Daoy (cell line): ENCODE data around the gene TUBB4A. TPM values are rescaled to one million over a fixed set of nuclear protein-coding genes. Genes with fewer than 3 reads are reported as not detected.
"Not testable (repeated sequence)": the region's sequence is repeated elsewhere in the genome, so short reads cannot be mapped to it uniquely, and the experiment has no call there.

ENCODE experiments used
- DNase-seq: peaks from one replicate; pipeline ENCODE4 v3.0.0-alpha.2; 2015; ENCODE audit warnings: low read depth
- total RNA-seq: library from RNA; depleted of rRNA; stranded (reverse); fragments of >200 nt; shearing (Covaris generic); gene quantifications from 2 replicates; pipeline ENCODE4 v1.2.3, GENCODE V29; 2014; rRNA removed

TUBB4A gene
- total RNA-seq, result 0.17 and 0.65 TPM in 2 replicates

- DNase-seq, result no peak
Observed at GRCh38 chr19:6501740-6502648, at the start of gene TUBB4A. Gene TUBB4A, minus strand, starts transcription at chr19:6502309. Its CDS starts 97 bp downstream, at chr19:6502212.

- no peak for DNase-seq
Observed at GRCh38 chr19:6551091-6551490, 49.0 kb upstream of the TUBB4A start.

DNA sequence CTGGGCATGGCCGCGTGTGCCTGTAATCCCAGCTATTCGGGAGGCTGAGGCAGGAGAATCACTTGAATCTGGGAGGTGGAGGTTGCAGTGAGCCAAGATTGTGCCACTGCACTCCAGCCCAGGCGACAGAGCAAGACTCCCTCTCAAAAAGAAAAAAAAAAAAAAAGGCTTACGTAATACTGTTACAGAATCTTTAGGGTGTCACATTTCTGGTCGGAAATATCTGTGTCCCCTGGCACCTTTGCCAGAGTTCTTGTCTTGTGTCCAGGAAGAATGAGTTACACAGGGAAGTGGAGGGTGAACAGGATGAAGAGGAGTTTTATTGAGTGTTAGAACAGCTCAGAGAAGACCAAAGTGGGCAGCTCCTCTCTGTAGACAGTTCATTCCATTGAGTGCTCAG is 48.6 kb upstream of the TUBB4A start:
- DNase-seq, result not testable (repeated sequence)

- DNase-seq, result no peak
Observed at GRCh38 chr19:6543866-6544347, 41.8 kb upstream of the TUBB4A start.

- DNase-seq, result peak; percentile 15
Observed at GRCh38 chr19:6540918-6541689, 39.0 kb upstream of the TUBB4A start.

- no peak for DNase-seq
Observed at GRCh38 chr19:6539514-6539913, 37.4 kb upstream of the TUBB4A start.

- no peak for DNase-seq
Observed at GRCh38 chr19:6535558-6536137, 33.5 kb upstream of the TUBB4A start.

DNA sequence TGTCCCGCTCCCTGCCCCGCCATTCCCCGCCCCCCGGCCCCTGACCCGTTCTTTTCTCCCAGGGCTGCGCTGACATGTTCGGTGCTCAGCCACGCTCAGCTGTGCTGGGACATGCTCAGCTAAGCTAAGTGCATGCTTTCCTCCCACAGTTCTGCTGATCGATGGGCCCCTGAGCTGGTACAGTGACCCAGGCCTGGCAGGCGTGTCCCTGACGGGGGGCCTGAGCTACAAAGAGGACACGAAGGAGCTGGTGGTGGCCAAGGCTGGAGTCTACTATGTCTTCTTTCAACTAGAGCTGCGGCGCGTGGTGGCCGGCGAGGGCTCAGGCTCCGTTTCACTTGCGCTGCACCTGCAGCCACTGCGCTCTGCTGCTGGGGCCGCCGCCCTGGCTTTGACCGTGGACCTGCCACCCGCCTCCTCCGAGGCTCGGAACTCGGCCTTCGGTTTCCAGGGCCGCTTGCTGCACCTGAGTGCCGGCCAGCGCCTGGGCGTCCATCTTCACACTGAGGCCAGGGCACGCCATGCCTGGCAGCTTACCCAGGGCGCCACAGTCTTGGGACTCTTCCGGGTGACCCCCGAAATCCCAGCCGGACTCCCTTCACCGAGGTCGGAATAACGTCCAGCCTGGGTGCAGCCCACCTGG is 32.5 kb upstream of the TUBB4A start:
- no peak for DNase-seq

DNA sequence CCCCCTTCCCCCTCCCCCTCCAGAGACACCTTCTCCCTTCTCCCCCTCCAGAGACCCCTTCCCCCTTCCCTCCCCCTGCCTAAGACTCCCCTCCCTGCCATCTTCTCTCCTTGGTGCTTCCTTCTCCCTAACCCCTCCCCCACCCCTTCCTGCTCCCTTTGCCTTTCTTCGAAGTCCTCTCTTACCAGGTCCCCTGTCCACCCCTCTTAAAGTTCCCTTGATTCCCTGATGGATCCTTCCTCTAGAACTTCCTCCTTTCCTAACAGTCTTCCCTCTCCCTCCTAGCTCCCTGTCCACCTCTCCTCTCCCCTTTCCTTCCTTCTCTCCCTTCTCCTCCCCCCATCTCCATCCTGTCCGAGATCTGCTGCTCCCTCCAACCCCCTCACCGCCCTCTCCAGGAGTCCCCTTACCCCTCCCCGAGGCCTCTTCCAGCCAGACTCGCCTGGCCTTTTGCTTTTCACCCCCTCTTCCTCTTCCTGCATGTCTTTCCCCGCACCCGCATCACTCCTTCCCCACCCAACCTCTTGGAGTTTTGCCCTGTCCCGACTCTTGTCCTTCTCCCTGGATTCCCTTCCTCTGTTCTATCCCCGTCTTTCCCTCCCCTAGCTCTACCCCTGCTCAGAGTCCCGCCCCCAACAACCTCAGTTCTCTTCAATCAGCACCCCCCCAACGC is 31.8 kb upstream of the TUBB4A start:
- no peak for DNase-seq

DNA sequence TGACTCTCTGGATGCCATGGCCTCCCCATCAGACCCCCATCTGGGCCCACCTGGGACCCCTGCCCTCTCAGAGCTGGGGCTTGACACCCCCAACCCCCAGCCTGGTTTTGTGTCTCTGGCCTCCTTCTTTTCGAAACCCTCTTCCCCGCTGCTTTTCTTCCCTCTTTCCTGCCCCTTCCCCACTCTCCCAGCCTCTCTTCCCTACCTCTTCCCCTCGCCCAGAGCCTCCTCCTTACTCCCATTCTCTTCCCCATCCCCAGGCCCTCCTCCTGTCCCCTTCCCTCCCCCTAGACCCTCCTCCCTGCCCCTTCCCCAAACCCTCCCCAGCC is 30.9 kb upstream of the TUBB4A start:
- DNase-seq, result no peak

DNA sequence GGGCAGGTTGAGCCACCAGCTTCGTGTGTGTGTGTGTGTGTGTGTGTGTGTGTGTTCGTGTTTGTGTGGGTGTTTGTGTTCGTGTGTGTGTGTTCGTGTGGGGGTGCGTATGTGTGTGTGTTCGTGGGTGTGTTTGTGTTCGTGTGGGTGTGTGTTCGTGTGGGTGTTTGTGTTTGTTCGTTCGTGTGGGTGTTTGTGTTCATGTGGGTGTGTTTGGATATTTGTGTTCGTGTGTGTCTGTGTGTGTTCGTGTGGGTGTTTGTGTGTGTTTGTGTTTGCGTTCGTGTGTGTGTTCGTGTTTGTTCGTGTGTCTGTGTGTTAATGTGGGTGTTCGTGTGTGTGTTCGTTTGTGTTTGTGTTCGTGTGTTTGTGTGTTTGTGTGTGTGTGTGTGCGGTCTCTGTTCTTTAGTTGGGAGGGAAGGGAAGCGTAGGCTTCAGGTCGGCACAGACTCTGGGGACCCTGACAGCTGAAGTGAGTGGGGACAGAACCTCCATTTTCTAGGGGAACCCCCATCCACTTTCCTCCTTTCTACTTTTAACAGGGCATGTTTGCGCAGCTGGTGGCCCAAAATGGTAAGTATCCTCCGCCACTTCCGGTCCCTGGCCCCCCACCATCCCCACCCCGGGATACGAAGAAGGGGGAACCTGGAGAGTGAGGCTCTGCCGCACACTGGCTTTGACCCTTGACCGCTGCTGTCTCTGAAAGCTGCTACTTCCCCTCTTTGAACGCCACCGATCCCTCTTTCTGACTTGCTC is 30.3 kb upstream of the TUBB4A start:
- DNase-seq, result peak; percentile 33

DNA sequence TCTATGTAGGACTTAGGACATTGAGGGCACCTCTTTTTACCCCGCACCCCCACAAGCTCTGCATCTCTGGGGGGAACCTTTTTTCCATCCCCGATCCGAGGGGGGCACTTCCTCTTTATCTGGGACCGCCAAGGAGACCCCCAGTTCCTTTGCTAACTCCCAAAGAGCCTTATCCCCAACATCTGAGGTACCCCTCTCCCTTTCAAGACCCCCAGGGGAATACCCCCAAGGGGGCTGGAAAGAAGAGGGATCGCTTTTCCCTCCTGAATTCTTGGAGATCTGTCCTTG is 29.8 kb upstream of the TUBB4A start:
- DNase-seq, result no peak

- no peak for DNase-seq
Observed at GRCh38 chr19:6531163-6531955, 29.2 kb upstream of the TUBB4A start.

- peak; percentile 95 for DNase-seq
Observed at GRCh38 chr19:6530386-6531162, 28.5 kb upstream of the TUBB4A start, which contains the start of gene TNFSF9. Gene TNFSF9, plus strand, starts transcription at chr19:6531026. Its CDS starts 11 bp downstream, at chr19:6531037.

DNA sequence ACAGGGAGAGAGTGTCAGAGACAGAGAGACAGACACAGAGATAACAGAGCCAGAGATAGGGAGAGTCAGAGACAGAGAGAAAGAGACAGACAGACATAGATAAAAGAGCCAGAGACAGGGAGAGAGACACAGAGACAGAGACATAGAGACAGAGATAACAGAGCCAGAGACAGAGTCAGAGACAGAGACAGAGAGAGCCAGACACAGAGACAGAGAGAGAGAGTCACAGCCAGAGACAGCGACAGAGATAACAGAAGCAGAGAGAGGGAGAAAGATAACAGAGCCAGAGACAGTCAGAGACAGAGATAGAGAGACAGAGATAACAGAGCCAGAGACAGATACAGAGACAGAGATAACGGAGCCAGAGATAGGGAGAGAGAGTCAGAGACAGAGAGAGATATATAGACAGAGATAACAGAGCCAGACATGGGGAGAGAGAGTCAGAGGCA is 27.9 kb upstream of the TUBB4A start:
- DNase-seq, result no peak

DNA sequence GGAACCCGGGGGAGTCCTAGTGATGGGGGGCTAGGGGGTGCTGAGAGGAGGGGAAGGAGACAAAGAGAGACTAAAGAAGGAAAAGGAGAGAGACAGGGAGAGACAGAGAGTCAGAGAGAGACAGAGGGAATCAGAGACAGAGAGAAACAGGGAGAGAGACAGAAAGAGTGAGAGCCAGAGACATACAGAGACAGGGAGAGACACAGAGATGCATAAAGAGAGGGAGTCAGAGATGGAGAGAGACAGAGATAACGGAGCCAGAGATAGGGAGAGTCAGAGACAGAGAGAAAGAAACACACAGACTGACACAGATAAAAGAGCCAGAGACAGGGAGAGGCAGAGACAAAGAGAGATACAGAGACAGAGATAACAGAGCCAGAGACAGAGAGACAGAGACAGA is 27.2 kb upstream of the TUBB4A start:
- DNase-seq, result no peak

- DNase-seq, result no peak
Observed at GRCh38 chr19:6528544-6529121, 26.5 kb upstream of the TUBB4A start.

DNA sequence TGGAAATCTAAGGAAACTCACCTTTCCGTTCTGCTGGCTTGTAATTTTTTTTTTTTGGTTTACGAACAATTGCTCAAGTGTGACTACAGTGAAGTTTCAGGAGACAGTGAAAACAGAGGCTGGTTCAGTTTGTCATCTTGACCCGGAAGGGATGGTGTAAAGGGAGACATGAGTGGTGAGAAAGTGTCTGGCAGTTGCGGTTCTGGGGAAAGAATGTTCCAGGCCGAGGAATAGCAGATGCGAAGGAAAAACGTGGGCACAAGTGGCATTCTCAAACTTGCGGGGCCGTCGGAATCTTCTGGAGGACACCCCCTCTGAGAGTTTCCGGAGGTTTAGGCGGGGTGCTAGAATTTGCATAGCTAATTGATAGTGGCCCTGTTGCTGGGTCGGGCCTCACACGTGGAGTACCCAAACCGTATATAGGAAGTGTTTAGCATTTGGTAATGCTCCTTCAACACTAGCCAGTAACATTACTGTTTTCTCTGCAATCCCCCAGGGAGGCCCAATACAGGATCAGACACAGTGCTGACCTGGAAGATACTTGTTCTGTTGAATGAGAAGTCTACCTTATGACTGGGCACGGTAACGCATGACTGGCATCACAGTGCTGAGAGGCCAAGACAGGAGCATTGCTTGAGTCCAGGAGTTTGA is 25.9 kb upstream of the TUBB4A start:
- DNase-seq, result no peak
